Mucosa of rectum (tissue), 2 donors: ENCODE results near the gene ZFP3.
"Not testable (repeated sequence)": the region's sequence is repeated elsewhere in the genome, so short reads cannot be mapped to it uniquely, and the experiment has no call there.

Experiments used
- H3K27ac ChIP-seq, 2 donors: one replicate each; pipeline ENCODE4 v1.7.0; 2013; ENCODE audit warnings: inconsistent platforms in 2 of 2, low read depth in 2 of 2, low read length in 2 of 2
- H3K27me3 ChIP-seq, 2 donors: one replicate each; pipeline ENCODE4 v1.7.0; 2013; ENCODE audit warnings: low read length in 2 of 2; ENCODE audit not compliant: control insufficient read depth in 2 of 2, insufficient read depth in 2 of 2
- H3K36me3 ChIP-seq, 2 donors: one replicate each; pipeline ENCODE4 v1.7.0; 2013; ENCODE audit warnings: low read length in 2 of 2; ENCODE audit not compliant: control insufficient read depth in 2 of 2, insufficient read depth in 2 of 2
- H3K4me1 ChIP-seq, 2 donors: one replicate each; pipeline ENCODE4 v1.7.0; 2013; ENCODE audit warnings: low read length in 2 of 2, mild to moderate bottlenecking in 1 of 2; ENCODE audit not compliant: control insufficient read depth in 2 of 2, insufficient read depth in 2 of 2
- H3K4me3 ChIP-seq, 2 donors: one replicate each; pipeline ENCODE4 v1.7.0; 2013; ENCODE audit warnings: low read length in 2 of 2
- H3K9ac ChIP-seq, 2 donors: one replicate each; pipeline ENCODE4 v1.7.0; 2013; ENCODE audit warnings: low read length in 2 of 2, low read depth in 1 of 2, mild to moderate bottlenecking in 1 of 2
- H3K9me3 ChIP-seq, 2 donors: one replicate each; pipeline ENCODE4 v1.7.0; 2013; ENCODE audit warnings: low read length in 2 of 2; ENCODE audit not compliant: control insufficient read depth in 2 of 2
- donor health status: healthy.
- donor health status: Normal muscosa, but diverticular disease.

Gene ZFP3

GRCh38 chr17:5123343-5124124 is 45.3 kb downstream of the ZFP3 start:
- Histone ChIP-seq H3K27me3 (peaks cover 0 to 8% of the 10 kb centered on the region in 2 donors), H3K9me3 (no peaks in the 10 kb centered on the region), H3K36me3 (no peaks in the 10 kb centered on the region), H3K4me3 (no peak overlapping the region), H3K4me1 (no peaks in the 10 kb centered on the region), H3K9ac (no peak overlapping the region), H3K27ac (no peak overlapping the region)

- not testable (repeated sequence) for H3K4me3 ChIP-seq, H3K27ac ChIP-seq, H3K36me3 ChIP-seq, H3K4me1 ChIP-seq, H3K9ac ChIP-seq, H3K9me3 ChIP-seq, H3K27me3 ChIP-seq
These were observed 46.0 kb downstream of the ZFP3 start for GRCh38 chr17:5124125-5124760.

- not testable (repeated sequence) for H3K9ac ChIP-seq, H3K4me1 ChIP-seq, H3K27me3 ChIP-seq, H3K36me3 ChIP-seq, H3K4me3 ChIP-seq, H3K27ac ChIP-seq, H3K9me3 ChIP-seq
These were observed 46.6 kb downstream of the ZFP3 start for GRCh38 chr17:5124896-5125295.

GRCh38 chr17:5126719-5127488 is 48.6 kb downstream of the ZFP3 start:
- Histone ChIP-seq H3K9ac (no peak overlapping the region), H3K27me3 (peaks cover 0 to 8% of the 10 kb centered on the region in 2 donors), H3K4me1 (no peaks in the 10 kb centered on the region), H3K9me3 (no peaks in the 10 kb centered on the region), H3K4me3 (no peak overlapping the region), H3K27ac (no peak overlapping the region), H3K36me3 (no peaks in the 10 kb centered on the region)

GRCh38 chr17:5127910-5128309 is 49.6 kb downstream of the ZFP3 start:
- Histone ChIP-seq H3K27ac (no peak overlapping the region), H3K9ac (no peak overlapping the region), H3K4me3 (no peak overlapping the region), H3K27me3 (peaks cover 0 to 6% of the 10 kb centered on the region in 2 donors), H3K4me1 (no peaks in the 10 kb centered on the region), H3K36me3 (no peaks in the 10 kb centered on the region), H3K9me3 (no peaks in the 10 kb centered on the region)

GRCh38 chr17:5128387-5128786 is 50.1 kb downstream of the ZFP3 start:
- H3K36me3 ChIP-seq, H3K4me1 ChIP-seq, H3K4me3 ChIP-seq, H3K9me3 ChIP-seq, H3K9ac ChIP-seq, H3K27me3 ChIP-seq, H3K27ac ChIP-seq: not testable (repeated sequence)

GRCh38 chr17:5128905-5129535 is 50.8 kb downstream of the ZFP3 start:
- Histone ChIP-seq H3K27ac (no peak overlapping the region), H3K4me1 (no peaks in the 10 kb centered on the region), H3K27me3 (no peaks in the 10 kb centered on the region), H3K4me3 (no peak overlapping the region), H3K36me3 (no peaks in the 10 kb centered on the region), H3K9me3 (no peaks in the 10 kb centered on the region), H3K9ac (no peak overlapping the region)

- not testable (repeated sequence) for H3K9ac ChIP-seq, H3K4me1 ChIP-seq, H3K9me3 ChIP-seq, H3K27me3 ChIP-seq, H3K4me3 ChIP-seq, H3K27ac ChIP-seq, H3K36me3 ChIP-seq
These were observed 51.5 kb downstream of the ZFP3 start for GRCh38 chr17:5129770-5130169.

GRCh38 chr17:5130261-5130660 is 52.0 kb downstream of the ZFP3 start:
- H3K9me3 ChIP-seq, H3K36me3 ChIP-seq, H3K9ac ChIP-seq, H3K27ac ChIP-seq, H3K27me3 ChIP-seq, H3K4me3 ChIP-seq, H3K4me1 ChIP-seq: not testable (repeated sequence)

GRCh38 chr17:5130687-5131086 is 52.4 kb downstream of the ZFP3 start:
- H3K4me1 ChIP-seq, H3K9me3 ChIP-seq, H3K9ac ChIP-seq, H3K4me3 ChIP-seq, H3K27ac ChIP-seq, H3K27me3 ChIP-seq, H3K36me3 ChIP-seq: not testable (repeated sequence)
